Fibroblast of skin of right biceps (primary cell): Measurements from ENCODE around the gene SMAD5.

Experiments
- DNase-seq: peaks from one replicate; pipeline ENCODE4 v3.0.0-alpha.2; 2013

SMAD5 gene

GRCh38 chr5:136115183-136115865 lies 17.3 kb upstream of the SMAD5 start:
- no peak for DNase-seq

- no peak for DNase-seq
These were observed 12.1 kb upstream of the SMAD5 start for GRCh38 chr5:136120529-136120928.

GRCh38 chr5:136123236-136123768 lies 9.3 kb upstream of the SMAD5 start:
- peak; percentile 11 for DNase-seq

- DNase-seq, result no peak
These were observed 5.1 kb upstream of the SMAD5 start for GRCh38 chr5:136127560-136127959.

- DNase-seq, result no peak
These were observed 4.2 kb upstream of the SMAD5 start for GRCh38 chr5:136128481-136128880.

GRCh38 chr5:136129445-136129844 lies 3.2 kb upstream of the SMAD5 start:
- no peak for DNase-seq

GRCh38 chr5:136130581-136130980 lies 2.1 kb upstream of the SMAD5 start:
- no peak for DNase-seq

- DNase-seq, result no peak
These were observed 558 bp upstream of the SMAD5 start for GRCh38 chr5:136132087-136132486.

GRCh38 chr5:136133222-136133921 lies 727 bp downstream of the SMAD5 start:
- DNase-seq, result peak; percentile 58

GRCh38 chr5:136133922-136134379 lies 1.3 kb downstream of the SMAD5 start:
- no peak for DNase-seq

- no peak for DNase-seq
These were observed 2.0 kb downstream of the SMAD5 start for GRCh38 chr5:136134653-136135052.

GRCh38 chr5:136135536-136135935 lies 2.9 kb downstream of the SMAD5 start:
- peak; percentile 24 for DNase-seq

- DNase-seq, result peak; percentile 54
These were observed 5.0 kb downstream of the SMAD5 start for GRCh38 chr5:136137497-136138220.

- no peak for DNase-seq
These were observed 8.9 kb downstream of the SMAD5 start for GRCh38 chr5:136141561-136141960.

GRCh38 chr5:136143312-136143711 lies 10.7 kb downstream of the SMAD5 start:
- no peak for DNase-seq

- no peak for DNase-seq
These were observed 11.1 kb downstream of the SMAD5 start for GRCh38 chr5:136143763-136144162.

- no peak for DNase-seq
These were observed 12.4 kb downstream of the SMAD5 start for GRCh38 chr5:136145030-136145429.

GRCh38 chr5:136146201-136146600 lies 13.6 kb downstream of the SMAD5 start:
- DNase-seq, result no peak

GRCh38 chr5:136147632-136148031 lies 15.0 kb downstream of the SMAD5 start:
- no peak for DNase-seq

- no peak for DNase-seq
These were observed 17.2 kb downstream of the SMAD5 start for GRCh38 chr5:136149891-136150290.

GRCh38 chr5:136153581-136154236 lies 21.1 kb downstream of the SMAD5 start:
- no peak for DNase-seq

GRCh38 chr5:136155078-136155477 lies 22.4 kb downstream of the SMAD5 start:
- no peak for DNase-seq

GRCh38 chr5:136155761-136156160 lies 23.1 kb downstream of the SMAD5 start:
- peak; percentile 37 for DNase-seq
